Measurements from ENCODE around the gene KCNB1.

KCNB1 gene

DNA sequence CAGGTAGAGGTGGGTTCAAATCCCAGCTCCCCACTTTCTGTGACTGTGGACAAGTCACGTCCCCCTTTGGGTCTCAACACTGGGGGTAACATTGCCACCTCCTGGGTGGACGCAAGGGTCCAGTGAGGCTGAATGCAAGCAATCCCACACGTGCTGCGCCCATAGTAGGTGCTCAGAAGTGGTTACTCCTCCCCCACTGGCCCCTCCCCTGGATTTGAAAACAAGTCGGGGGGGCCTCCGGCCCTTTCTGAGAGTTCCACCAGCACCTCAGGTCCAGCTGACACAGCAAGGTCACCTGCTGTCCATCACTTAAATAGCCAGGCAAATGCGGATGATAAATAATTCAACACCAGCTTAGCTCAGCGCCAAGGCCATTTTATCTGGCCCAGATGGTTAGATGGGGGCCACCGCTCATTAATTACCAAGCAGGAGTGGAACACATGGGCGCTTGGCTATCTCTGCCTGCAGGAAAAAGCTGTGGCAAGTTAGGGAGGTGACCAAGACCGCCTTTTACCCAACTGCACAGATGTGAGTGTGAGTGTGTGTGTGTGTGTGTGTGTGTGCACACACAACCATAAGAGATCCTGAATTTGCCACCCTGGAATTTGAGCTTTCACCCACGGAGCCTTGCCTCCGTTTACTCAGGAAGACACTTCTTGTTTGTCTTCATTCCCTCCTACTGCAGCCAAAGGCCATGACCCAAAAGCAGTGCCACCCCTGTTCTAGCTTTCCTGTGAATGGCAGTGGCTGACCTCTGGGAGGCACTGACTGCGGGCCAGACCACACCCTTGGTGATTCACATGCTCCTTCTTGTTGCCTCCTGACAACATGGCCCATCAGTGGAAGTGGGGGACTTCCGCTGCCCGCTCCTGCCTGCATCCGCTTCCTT, 34.7 kb upstream of the KCNB1 start:
- Histone ChIP-seq H3F3A (ENCODE audit: control insufficient read depth, insufficient read depth) (no peaks in the 10 kb centered on the region), H3K9me2 (replicated peaks; ENCODE audit: control insufficient read depth, low read length) (no peaks in the 10 kb centered on the region), H3K9me3 (ENCODE audit: control insufficient read depth, insufficient read depth, low read length) (no peaks in the 10 kb centered on the region), H3K36me3 (ENCODE audit: control insufficient read depth, low read length) (no peaks in the 10 kb centered on the region), H3K4me2 (ENCODE audit: low read length) (no peak overlapping the region), H3K27ac (ENCODE audit: low read depth, low read length) (no peak overlapping the region), H3K27me3 (ENCODE audit: control insufficient read depth, low read length) (no peaks in the 10 kb centered on the region), H3K4me1 (ENCODE audit: control insufficient read depth, low read length) (no peaks in the 10 kb centered on the region), H3K4me3 (ENCODE audit: low read length) (no peak overlapping the region), H3K79me2 (ENCODE audit: control insufficient read depth, low read length) (no peaks in the 10 kb centered on the region), H4K20me1 (ENCODE audit: control insufficient read depth, insufficient read depth, low read depth, low read length) (no peaks in the 10 kb centered on the region)
- TF ChIP-seq EZH2phosphoT487 (IDR thresholded peaks at IDR 0.05; ENCODE audit: borderline replicate concordance, low read length): no peak
- no peak for TF ChIP-seq CTCF (IDR thresholded peaks at IDR 0.05; ENCODE audit: low read depth, low read length, poor library complexity, severe bottlenecking)

DNA sequence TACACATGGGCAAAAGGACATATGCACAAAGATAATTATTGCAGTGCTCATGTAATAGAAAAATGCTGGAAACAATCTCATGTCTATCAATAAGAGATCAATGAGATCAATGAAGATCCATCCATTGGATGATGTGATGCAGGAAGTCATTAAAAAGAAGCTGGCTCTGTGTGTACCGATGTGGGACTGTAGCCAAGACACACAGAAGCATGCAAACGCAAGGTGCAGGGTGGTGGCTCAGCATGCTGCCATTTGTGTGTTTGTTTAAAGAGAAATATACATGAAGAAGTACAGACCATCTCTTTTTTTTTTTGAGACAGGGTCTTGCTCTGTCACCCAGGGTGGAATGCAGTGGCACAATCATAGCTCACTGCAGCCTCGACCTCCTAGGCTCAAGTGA, 33.1 kb upstream of the KCNB1 start:
- Histone ChIP-seq H3K79me2 (ENCODE audit: control insufficient read depth, low read length) (no peaks in the 10 kb centered on the region), H4K20me1 (ENCODE audit: control insufficient read depth, insufficient read depth, low read depth, low read length) (no peaks in the 10 kb centered on the region), H3K36me3 (ENCODE audit: control insufficient read depth, low read length) (no peaks in the 10 kb centered on the region), H3K9me2 (replicated peaks; ENCODE audit: control insufficient read depth, low read length) (no peaks in the 10 kb centered on the region), H3F3A (ENCODE audit: control insufficient read depth, insufficient read depth) (no peaks in the 10 kb centered on the region), H3K4me2 (ENCODE audit: low read length) (no peak overlapping the region), H3K4me1 (ENCODE audit: control insufficient read depth, low read length) (no peaks in the 10 kb centered on the region), H3K4me3 (ENCODE audit: low read length) (no peak overlapping the region), H3K9me3 (ENCODE audit: control insufficient read depth, insufficient read depth, low read length) (no peaks in the 10 kb centered on the region), H3K27ac (ENCODE audit: low read depth, low read length) (no peak overlapping the region), H3K27me3 (ENCODE audit: control insufficient read depth, low read length) (no peaks in the 10 kb centered on the region)
- TF ChIP-seq CTCF (IDR thresholded peaks at IDR 0.05; ENCODE audit: low read depth, low read length, poor library complexity, severe bottlenecking): no peak

DNA sequence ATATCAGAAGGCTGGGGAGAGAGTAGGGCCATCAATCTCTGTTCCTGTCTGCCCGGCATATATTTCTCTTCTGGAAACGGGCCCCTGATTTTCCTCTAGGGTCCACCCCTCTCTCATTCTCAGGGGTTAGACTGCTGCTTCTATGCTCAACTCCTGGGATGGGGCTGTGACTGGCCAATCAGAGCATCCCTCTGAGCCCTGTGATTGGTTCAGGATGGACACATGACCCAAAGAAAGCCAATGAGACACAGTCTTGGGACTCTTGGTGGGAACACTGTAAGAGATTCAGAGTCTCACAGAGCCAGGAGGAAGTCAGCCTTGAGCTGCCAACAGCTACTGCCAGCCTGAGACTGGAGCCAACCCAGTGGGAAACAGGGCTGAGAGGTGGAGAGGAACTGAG, 31.0 kb upstream of the KCNB1 start:
- peaks cover 1% of the 10 kb centered on the region; the same call in 1 of the 2 replicates for H3K4me1 ChIP-seq (ENCODE audit: control insufficient read depth, low read length)
- H3K36me3 ChIP-seq (ENCODE audit: control insufficient read depth, low read length): no peaks in the 10 kb centered on the region
- no peak overlapping the region for H3K27ac ChIP-seq (ENCODE audit: low read depth, low read length)
- no peak overlapping the region for H3K4me3 ChIP-seq (ENCODE audit: low read length)
- H3K4me2 ChIP-seq (ENCODE audit: low read length): no peak overlapping the region
- TF ChIP-seq CTCF (IDR thresholded peaks at IDR 0.05; ENCODE audit: low read depth, low read length, poor library complexity, severe bottlenecking): no peak
- TF ChIP-seq EZH2phosphoT487 (IDR thresholded peaks at IDR 0.05; ENCODE audit: borderline replicate concordance, low read length): no peak
- no peaks in the 10 kb centered on the region for H4K20me1 ChIP-seq (ENCODE audit: control insufficient read depth, insufficient read depth, low read depth, low read length)
- H3K9me3 ChIP-seq (ENCODE audit: control insufficient read depth, insufficient read depth, low read length): no peaks in the 10 kb centered on the region
- no peaks in the 10 kb centered on the region for H3K9me2 ChIP-seq (replicated peaks; ENCODE audit: control insufficient read depth, low read length)
- H3F3A ChIP-seq (ENCODE audit: control insufficient read depth, insufficient read depth): no peaks in the 10 kb centered on the region
- H3K79me2 ChIP-seq (ENCODE audit: control insufficient read depth, low read length): no peaks in the 10 kb centered on the region
- peaks cover 7% of the 10 kb centered on the region for H3K27me3 ChIP-seq (ENCODE audit: control insufficient read depth, low read length)

All from DOHH2 (cell line).